ENCODE data around the gene TGFB1I1. TPM values are rescaled to one million over a fixed set of nuclear protein-coding genes. Genes with fewer than 3 reads are reported as not detected.
A peak's percentile ranks its signal among the peaks of the same experiment; 100 is the strongest.

The TGFB1I1 gene
- total RNA-seq, 4 donors from 2014 or later: 16.1 to 33.7 (median 18.9) TPM

GRCh38 chr16:31485571-31485970 is 13.6 kb downstream of the TGFB1I1 start:
- TF ChIP-seq CTCF (IDR thresholded peaks at IDR 0.05): no peak
- DNase-seq (ENCODE audit: low spot score): no peak

GRCh38 chr16:31486045-31486444 is 14.1 kb downstream of the TGFB1I1 start:
- TF ChIP-seq CTCF (IDR thresholded peaks at IDR 0.05): no peak
- no peak for ATAC-seq (ENCODE audit: low FRiP score)
- DNase-seq (ENCODE audit: low spot score): no peak

More at GRCh38 chr16:31485571-31485970, 13.6 kb downstream of the TGFB1I1 start:
- no peak for ATAC-seq (ENCODE audit: low FRiP score)

GRCh38 chr16:31487071-31487719 is 15.2 kb downstream of the TGFB1I1 start:
- TF ChIP-seq CTCF (IDR thresholded peaks at IDR 0.05): no peak
- ATAC-seq (ENCODE audit: low FRiP score): no peak
- DNase-seq (ENCODE audit: low spot score): no peak

- no peak for DNase-seq (ENCODE audit: low spot score)
- peak; percentile 84 for ATAC-seq (ENCODE audit: low FRiP score)
- no peak for TF ChIP-seq CTCF (IDR thresholded peaks at IDR 0.05)
Observed at GRCh38 chr16:31487720-31488467, 15.9 kb downstream of the TGFB1I1 start.

GRCh38 chr16:31488468-31489297 is 16.7 kb downstream of the TGFB1I1 start:
- TF ChIP-seq CTCF (IDR thresholded peaks at IDR 0.05): no peak
- DNase-seq (ENCODE audit: low spot score) (no peak), ATAC-seq (ENCODE audit: low FRiP score) (no peak)

- ATAC-seq (ENCODE audit: low FRiP score): no peak
- DNase-seq (ENCODE audit: low spot score): no peak
- no peak for TF ChIP-seq CTCF (IDR thresholded peaks at IDR 0.05)
Observed at GRCh38 chr16:31489298-31489564, 17.3 kb downstream of the TGFB1I1 start.
